ENCODE results near the gene OTOL1. TPM values are rescaled to one million over a fixed set of nuclear protein-coding genes. Genes with fewer than 3 reads are reported as not detected.

The OTOL1 gene
- total and polyA plus RNA-seq, 8 donors, result not detected

GRCh38 chr3:161462138-161462537 lies 34.5 kb upstream of the OTOL1 start:
- no peak for DNase-seq
- Histone ChIP-seq H3K27me3 (no peaks in the 10 kb centered on the region), H3K4me3 (no peak overlapping the region), H3K27ac (no peak overlapping the region), H3K4me1 (no peaks in the 10 kb centered on the region), H3K36me3 (no peaks in the 10 kb centered on the region), H3K9me3 (peaks cover 0 to 22% of the 10 kb centered on the region in 2 donors)
- no peak for ATAC-seq
- intact Hi-C loops (cut with DNase I), result no loop called here
- TF ChIP-seq CTCF (IDR thresholded peaks at IDR 0.05), result no peak

GRCh38 chr3:161471211-161471610 lies 25.4 kb upstream of the OTOL1 start:
- no peak for DNase-seq
- no peak overlapping the region for H3K4me3 ChIP-seq
- intact Hi-C loops (cut with DNase I), result no loop called here
- no peaks in the 10 kb centered on the region for H3K36me3 ChIP-seq
- no peak for TF ChIP-seq CTCF (IDR thresholded peaks at IDR 0.05)
- H3K27me3 ChIP-seq, result no peaks in the 10 kb centered on the region
- no peak for ATAC-seq
- no peak overlapping the region for H3K27ac ChIP-seq
- H3K4me1 ChIP-seq, result no peaks in the 10 kb centered on the region
- peaks cover 0 to 5% of the 10 kb centered on the region in 2 donors for H3K9me3 ChIP-seq

GRCh38 chr3:161474139-161474538 lies 22.5 kb upstream of the OTOL1 start:
- no peak for TF ChIP-seq CTCF (IDR thresholded peaks at IDR 0.05)
- Histone ChIP-seq H3K9me3 (peaks cover 0 to 5% of the 10 kb centered on the region in 2 donors), H3K27ac (no peak overlapping the region), H3K27me3 (no peaks in the 10 kb centered on the region), H3K4me3 (no peak overlapping the region), H3K36me3 (no peaks in the 10 kb centered on the region), H3K4me1 (no peaks in the 10 kb centered on the region)
- intact Hi-C loops (cut with DNase I), result no loop called here
- DNase-seq (no peak), ATAC-seq (no peak)

GRCh38 chr3:161474741-161475140 lies 21.9 kb upstream of the OTOL1 start:
- Histone ChIP-seq H3K27ac (no peak overlapping the region), H3K27me3 (no peaks in the 10 kb centered on the region), H3K36me3 (no peaks in the 10 kb centered on the region), H3K9me3 (peaks cover 0 to 5% of the 10 kb centered on the region in 2 donors), H3K4me1 (no peaks in the 10 kb centered on the region), H3K4me3 (no peak overlapping the region)
- ATAC-seq, result no peak
- intact Hi-C loops (cut with DNase I), result no loop called here
- no peak for TF ChIP-seq CTCF (IDR thresholded peaks at IDR 0.05)
- no peak for DNase-seq

- Histone ChIP-seq H3K9me3 (peaks cover 0 to 5% of the 10 kb centered on the region in 2 donors), H3K27ac (no peak overlapping the region), H3K4me1 (no peaks in the 10 kb centered on the region), H3K4me3 (no peak overlapping the region), H3K36me3 (no peaks in the 10 kb centered on the region), H3K27me3 (no peaks in the 10 kb centered on the region)
- ATAC-seq (no peak), DNase-seq (no peak)
- intact Hi-C loops (cut with DNase I), result no loop called here
- no peak for TF ChIP-seq CTCF (IDR thresholded peaks at IDR 0.05)
These were observed 21.4 kb upstream of the OTOL1 start for GRCh38 chr3:161475206-161475605.
